NOMO-1 treated with dmso at 0.1 percent for 144 hours (cell line): ENCODE measurements around the gene SLC25A30.
"Not testable (repeated sequence)": the region's sequence is repeated elsewhere in the genome, so short reads cannot be mapped to it uniquely, and the experiment has no call there.

Experiments
- DNase-seq: peaks from one replicate; lab custom pipeline; 2025; ENCODE audit not compliant: unreplicated experiment; lab: John Stamatoyannopoulos, UW

SLC25A30 gene

DNA sequence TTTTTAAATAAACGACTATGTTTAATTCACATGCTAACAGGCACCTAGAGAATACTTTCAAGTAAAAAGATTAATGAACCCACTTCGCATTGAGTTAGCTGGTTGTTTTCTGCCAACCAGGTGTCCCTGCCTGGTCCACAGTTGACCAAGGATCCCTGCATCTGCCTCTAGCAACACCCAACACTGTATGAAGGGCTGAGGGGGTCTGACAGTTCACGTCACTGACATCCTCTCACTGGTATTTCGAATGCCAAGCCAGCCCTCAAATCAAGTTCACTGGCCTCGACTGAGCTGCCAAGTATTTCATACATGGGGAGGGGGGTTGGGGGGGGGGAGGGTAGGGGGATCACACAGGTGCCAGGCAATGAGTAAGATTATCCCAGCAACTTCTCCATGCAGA lies 25.4 kb downstream of the SLC25A30 start:
- DNase-seq: no peak

DNA sequence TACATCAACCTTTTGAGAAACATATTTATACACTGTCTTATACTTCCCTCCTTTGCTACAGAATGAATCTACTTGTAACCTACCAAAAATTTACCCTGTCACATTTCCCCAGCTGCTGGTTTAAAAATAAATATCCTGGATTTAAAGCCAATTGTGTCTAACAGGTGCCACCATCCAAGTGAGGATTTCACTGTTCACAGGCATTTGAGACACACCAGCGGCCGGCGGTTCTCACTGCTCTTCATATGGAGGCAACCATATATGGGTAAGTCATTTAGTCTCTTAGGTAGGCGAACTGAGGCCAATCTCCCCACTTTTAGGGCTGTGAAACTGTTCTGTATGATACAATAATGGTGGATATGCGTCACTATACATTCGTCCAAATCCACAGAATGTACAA lies 26.2 kb downstream of the SLC25A30 start:
- DNase-seq: no peak

DNA sequence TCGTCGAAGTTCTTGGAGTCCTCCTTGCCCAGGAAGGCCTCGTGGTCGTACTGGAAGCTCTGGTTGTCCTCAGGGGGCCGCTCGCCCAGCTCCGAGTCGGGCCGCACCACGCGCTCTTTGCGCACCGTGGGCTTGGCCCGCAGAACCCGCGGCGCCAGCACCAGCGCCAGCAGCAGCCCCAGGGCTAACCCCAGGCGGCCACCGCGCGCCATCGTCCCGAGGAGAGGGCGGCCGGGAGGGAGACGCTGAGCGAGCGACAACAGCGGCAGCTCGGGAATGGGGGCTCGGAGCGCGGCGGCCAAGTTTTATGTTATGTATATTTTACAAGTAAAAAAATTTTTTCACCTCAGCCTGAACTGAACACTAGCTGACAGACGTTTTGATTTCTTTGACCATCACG lies 27.0 kb downstream of the SLC25A30 start:
- not testable (repeated sequence) for DNase-seq

DNA sequence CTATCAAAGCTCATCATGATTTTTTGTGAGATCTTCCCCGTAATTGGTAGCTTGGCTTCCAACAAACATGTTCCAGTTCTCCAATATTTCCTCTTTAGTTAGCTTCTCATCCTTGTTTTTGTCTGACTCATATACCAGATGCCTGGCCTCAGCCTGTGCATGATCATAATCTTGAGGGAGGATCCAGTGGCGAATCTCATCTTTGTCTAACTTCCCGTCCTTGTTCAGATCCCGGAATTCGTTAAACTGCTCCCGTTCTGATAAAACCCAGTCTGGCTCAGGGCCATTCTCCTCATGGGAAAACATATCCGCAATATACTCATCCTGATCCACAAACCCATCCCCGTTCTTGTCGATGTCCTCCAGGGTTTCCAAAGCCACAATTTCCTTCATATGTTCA lies 27.8 kb downstream of the SLC25A30 start:
- DNase-seq: not testable (repeated sequence)

DNA sequence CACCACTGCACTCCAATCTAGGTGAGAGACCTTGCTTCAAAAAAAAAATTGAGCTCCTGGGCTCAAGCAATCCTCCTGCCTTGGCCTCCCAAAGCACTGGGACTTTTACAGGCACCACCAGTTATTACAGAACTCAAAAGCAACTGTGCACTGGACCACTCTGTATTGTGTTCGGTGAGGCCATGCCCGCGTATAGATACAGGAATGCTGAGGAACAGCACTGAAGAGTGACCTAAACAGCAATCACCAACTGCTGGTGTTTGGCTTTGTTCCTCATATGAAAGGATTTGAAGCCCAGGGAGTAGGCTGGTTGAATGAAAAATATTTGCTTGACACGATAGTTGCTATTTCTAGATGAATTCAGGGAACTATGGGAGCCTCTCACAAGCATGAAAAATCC lies 29.5 kb downstream of the SLC25A30 start:
- DNase-seq: no peak

DNA sequence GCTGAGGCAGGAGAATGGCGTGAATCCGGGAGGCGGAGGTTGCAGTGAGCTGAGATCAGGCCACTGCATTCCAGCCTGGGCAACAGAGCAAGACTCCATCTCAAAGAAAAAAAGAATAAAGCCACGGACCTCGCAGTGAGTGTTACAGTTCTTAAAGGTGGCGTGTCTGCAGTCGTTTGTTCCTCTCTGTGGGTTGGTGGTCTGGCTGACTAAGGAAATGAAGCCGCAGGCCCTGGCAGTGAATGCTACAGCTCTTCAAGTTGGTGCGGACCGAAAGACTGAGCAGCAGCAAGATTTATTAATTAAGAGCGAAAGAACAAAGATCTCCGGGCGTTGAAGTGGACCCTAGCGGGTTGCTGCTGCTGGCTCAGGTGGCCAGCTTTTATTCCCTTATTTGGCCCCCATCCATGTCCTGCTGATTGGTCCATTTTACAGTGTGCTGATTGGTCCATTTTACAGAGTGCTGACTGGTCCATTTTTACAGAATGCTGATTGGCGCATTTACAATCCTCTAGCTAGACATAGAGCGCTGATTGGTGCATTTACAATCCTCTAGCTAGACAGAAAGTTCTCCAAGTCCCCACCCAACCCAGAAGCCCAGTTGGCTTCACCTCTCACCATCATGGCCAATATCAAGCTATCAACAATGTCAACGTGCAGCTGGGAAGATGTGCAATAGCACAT lies 31.1 kb downstream of the SLC25A30 start:
- not testable (repeated sequence) for DNase-seq

DNA sequence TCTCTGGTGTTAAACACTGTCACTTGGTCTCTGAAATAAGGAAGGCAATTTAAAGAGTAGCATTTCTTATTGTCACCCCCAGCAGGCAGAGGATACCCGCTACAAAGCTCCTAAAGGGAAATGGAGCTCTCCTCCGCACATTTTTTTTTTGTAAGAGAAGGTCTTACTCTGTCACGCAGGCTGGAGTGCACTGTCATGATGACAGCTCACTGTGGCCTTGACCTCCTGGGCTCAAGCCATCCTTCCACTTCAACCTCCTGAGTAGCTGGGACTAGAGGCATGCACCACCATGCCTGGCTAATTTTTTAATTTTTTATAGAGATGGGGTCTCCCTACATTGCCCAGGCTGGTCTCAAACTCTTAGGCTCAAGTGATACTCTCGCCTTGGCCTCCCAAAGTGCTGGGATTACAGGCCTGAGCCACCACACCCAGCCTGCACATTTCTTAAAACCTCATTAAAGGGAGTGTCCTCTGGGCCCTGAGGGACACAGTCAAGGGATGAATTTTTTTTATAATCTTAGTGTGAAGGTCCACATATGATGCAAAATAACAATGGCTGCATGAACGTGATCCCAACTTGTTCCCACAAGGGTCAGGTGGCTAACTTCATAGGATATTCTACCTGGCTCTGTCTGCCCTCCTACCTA lies 32.1 kb downstream of the SLC25A30 start:
- DNase-seq: no peak

DNA sequence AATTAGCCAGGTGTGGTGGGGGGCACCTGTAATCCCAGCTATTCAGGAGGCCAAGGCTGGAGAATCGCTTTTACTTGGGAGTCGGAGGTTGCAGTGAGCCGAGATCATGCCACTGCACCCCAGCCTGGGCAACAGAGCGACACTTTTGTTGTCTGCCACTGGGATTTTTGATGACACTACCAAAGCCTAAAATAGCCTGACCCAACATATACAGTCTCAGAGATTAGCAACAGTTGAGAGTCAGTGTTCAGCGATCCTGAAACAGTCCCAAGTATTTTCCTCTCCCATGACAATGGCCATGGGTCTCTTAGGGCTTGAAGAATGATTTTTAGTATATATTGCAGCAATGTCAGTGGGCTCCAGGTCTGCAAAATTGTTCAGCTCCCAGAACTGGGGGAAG lies 32.9 kb downstream of the SLC25A30 start:
- no peak for DNase-seq

DNA sequence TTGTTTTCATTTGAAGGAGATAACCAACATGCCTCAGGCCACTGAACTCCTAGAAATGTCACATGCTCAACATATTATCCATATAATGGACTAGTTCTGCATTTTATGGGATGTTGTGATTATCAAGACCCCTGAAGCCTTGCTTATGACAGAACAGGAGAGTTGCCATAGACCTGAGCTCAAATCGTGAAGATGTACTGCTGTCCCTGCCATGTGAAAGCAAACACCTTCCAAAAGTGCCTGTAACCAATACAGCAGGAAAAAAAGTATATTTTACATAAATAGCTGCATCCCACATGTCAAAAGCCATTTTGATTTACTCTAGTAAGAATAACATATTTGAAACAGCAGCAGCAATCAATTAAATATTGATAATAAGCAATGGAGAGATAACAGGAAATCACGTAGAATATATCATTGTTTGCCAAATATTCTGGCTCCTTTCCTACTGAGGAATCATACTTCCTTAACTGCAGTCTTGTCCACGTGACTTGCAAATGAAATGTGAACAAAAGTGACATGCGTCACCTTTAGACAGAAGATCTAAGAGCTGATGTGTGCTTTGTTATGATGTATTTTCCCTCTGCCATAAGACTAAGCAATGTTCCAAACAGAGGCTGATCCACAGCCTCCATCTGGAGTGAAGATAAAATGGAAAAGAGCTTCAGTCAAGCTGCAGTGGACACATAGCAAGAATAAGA lies 33.5 kb downstream of the SLC25A30 start:
- no peak for DNase-seq

DNA sequence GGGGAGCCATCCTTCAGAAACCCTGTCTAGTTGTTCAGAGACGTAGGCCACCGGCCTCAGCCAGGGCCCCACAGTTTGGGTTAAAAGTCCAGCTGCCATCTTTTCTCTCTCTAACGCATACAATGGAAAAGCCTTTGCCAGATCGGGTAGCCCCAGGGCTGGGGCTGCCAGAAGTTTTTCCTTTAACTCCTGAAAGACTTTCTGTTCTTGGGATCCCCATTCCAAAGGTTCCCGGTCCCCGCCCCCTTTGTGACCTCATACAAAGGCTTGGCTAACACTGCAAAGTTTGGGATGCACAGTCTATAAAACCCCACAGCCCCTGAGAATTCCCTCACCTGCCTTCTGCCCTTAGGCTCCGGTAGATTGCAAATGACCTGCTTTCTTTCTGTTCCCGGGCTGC lies 35.4 kb downstream of the SLC25A30 start:
- not testable (repeated sequence) for DNase-seq

DNA sequence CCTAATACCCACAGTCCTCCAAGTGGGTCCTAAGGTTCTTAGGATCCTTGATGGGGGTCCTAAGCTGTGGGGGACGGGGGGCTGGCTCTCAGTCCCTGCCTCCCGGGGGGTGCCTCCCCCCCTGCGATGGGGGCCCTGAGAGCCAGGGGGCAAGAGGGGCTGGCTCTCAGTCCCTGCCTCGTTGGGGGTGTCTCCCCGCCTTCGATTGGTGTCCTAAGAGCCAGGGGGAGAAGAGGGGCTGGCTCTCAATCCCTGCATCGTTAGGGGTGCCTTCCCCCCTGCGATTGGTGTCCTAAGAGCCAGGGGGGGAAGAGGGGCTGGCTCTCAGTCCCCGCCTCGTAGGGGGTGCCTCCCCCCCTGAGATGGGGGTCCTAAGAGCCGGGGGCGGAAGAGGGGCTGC lies 37.0 kb downstream of the SLC25A30 start:
- DNase-seq: no peak

DNA sequence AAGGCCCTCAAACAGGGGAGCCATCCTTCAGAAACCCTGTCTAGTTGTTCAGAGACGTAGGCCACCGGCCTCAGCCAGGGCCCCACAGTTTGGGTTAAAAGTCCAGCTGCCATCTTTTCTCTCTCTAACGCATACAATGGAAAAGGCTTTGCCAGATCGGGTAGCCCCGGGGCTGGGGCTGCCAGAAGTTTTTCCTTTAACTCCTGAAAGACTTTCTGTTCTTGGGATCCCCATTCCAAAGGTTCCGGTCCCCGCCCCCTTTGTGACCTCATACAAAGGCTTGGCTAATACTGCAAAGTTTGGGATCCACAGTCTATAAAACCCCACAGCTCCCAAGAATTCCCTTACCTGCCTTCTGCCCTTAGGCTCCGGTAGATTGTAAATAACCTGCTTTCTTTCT lies 37.5 kb downstream of the SLC25A30 start:
- DNase-seq: not testable (repeated sequence)

DNA sequence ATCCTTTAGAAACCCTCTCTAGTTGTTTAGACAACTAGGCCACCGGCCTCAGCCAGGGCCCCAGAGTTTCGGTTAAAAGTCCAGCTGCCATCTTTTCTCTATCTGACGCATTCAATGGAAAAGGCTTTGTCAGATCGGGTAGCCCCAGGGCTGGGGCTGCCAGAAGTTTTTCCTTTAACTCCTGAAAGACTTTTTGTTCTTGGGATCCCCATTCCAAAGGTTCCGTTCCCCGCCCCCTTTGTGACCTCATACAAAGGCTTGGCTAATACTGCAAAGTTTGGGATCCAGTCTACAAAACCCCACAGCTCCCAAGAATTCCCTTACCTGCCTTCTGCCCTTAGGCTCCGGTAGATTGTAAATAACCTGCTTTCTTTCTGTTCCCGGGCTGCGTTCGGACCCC lies 38.7 kb downstream of the SLC25A30 start:
- DNase-seq: not testable (repeated sequence)

DNA sequence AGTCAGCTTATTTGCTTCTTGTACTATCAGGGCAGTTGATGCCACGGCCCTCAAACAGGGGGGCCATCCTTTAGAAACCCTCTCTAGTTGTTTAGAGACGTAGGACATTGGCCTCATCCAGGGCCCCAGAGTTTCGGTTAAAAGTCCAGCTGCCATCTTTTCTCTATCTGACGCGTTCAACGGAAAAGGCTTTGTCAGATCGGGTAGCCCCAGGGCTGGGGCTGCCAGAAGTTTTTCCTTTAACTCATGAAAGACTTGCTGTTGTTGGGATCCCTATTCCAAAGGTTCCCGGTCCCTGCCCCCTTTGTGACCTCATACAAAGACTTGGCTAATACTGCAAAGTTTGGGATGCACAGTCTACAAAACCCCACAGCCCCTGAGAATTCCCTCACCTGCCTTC lies 39.4 kb downstream of the SLC25A30 start:
- DNase-seq: not testable (repeated sequence)

DNA sequence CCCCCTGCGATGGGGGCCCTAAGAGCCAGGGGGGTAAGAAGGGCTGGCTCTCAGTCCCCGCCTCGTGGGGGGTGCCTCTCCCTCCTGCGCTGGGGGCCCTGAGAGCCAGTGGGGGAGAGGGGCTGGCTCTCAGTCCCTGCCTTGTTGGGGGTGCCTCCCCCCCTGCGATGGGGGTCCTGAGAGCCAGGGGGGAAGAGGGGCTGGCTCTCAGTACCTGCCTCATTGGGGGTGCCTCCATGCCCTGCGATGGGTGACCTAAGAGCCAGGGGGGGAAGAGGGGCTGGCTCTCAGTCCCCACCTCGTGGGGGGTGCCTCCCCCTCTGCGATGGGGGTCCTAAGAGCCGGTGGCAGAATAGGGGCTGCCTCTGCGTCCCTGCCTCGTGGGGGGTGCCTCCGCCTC lies 40.9 kb downstream of the SLC25A30 start:
- DNase-seq: not testable (repeated sequence)

DNA sequence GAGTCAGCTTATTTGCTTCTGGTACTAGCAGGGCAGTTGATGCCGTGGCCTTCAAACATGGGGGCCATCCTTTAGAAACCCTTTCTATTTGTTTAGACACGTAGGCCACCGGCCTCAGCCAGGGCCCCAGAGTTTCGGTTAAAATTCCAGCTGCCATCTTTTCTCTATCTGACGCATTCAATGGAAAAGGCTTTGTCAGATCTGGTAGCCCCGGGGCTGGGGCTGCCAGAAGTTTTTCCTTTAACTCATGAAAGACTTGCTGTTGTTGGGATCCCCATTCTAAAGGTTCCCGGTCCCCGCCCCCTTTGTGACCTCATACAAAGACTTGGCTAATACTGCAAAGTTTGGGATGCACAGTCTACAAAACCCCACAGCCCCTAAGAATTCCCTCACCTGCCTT lies 41.5 kb downstream of the SLC25A30 start:
- not testable (repeated sequence) for DNase-seq

DNA sequence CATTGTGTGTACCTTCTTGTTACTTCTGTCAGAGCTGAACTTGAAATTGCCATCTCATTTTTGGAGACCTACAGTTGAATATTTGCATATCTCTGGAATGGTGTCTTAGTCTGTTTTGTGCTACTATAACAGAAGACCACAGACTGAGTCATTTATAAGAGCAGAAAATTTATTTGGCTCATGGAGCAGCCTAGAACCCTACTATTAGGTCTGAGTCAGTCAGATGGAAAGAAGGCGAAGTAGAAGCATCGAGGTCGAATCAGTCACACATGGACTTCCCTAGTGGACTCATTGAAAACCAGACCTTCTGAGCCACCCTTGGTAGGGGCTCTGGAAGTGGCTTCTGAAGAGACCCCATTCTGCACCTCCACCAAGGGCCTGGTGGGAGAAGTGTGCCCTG lies 43.3 kb downstream of the SLC25A30 start:
- DNase-seq: no peak

DNA sequence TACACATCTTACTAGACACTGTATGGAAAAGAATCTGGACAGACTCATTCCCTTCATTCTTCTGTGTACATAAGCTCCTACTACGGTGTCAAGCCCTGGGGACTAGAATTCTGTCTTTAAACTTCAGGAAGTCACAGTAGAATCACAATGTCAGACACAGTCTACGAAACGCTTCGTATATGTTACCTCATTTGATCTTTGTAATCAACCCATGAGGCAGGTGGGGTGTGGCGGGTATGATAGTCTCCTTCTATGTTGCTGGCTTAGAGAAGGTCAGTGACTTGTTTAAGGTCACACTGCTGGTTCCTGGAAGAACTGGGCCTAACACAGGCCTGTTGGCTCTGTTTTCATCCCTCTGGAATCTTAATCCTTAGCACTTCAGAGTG lies 45.0 kb downstream of the SLC25A30 start:
- DNase-seq: no peak

DNA sequence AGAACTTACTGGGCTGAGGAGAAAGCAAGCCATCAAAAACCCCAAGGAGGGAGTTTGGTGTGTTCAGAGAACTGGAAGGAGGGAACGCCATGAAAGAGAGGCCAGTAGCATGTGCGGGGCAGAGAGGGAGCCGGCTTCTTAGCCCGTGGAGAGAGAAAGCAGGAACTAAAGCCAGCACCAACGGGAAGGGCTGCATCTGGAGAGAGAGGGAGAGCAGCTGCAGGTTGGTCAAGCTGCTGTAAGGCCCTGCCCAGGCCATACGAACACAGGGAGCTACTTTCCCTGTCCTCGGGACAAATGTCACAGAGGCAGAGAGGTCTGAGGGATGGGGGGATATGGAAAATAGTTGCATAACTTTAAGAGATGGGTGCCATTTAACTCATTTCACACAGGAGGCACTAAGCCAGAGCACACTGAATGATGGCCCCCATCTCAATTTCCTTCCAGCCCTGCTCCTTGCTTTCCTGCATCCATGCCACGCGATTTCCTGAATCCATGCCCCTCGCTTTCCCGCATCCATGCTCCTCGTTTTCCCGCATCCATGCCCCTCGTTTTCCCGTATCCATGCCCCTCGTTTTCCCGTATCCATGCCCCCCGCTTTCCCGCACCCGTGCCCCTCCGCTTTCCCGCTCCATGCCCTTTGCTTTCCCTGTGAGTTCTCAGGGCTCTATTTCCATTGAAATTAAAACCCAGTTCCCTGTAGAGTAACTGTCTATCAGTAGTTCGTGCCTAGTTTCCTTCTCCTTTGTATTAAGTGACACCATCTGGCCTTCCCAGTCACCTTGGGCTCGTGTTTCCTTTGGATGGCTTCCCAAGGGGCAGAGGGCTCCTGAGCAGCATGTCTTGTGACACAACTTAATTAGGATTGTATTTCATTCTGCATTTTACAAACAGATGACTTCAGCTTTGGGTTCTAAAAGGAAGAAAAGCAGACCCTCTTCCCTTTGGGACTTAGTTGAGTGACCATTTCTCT lies 45.7 kb downstream of the SLC25A30 start:
- no peak for DNase-seq

DNA sequence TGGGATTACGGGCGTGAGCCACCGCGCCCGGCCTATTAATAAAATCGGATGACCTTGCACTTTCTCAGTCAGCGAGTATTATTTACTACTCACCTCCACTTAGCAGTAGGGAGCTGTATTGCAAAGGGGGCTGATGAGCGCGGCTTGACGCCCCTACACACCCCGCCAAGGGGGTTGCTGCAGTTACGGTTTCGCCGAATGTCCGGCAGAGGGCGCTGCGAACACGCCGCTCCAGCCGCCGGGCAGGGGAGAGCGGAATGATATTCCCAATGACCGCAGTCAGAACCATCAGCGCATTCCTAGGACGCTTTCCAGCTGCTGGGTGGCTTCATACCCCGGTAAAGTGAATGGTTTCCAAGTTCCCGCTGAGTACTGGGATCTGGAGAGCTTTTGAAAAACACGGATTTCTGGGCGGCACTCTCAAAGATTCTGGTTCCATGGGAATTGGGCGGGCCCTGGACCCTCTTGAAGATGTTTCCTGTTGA lies 47.2 kb downstream of the SLC25A30 start:
- no peak for DNase-seq

DNA sequence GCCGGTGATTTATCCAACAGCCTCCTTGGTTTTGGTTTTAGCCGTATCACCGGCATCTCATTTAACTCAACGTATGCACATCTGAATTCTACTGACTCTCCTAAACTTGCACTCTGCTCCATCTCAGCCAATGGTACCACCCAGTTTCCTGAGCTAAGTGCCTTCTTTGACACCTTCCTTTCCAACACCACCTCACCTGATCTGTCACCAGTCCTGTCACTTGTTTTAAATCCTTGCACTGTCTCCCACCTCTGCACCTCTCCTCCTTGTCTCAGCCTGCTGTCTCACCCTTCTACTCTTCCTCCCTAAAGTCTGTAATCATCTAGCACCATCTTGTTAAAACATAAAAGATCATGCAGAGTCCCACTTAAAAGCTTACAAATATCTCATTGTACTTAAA lies 49.1 kb downstream of the SLC25A30 start:
- no peak for DNase-seq
